ENCODE data around the gene BCAS4. TPM values are rescaled to one million over a fixed set of nuclear protein-coding genes. Genes with fewer than 3 reads are reported as not detected.

Gene BCAS4
- total and polyA plus RNA-seq, 8 donors: under 0.01 to 7.2 (median 2.2) TPM; not detected in 1

DNA sequence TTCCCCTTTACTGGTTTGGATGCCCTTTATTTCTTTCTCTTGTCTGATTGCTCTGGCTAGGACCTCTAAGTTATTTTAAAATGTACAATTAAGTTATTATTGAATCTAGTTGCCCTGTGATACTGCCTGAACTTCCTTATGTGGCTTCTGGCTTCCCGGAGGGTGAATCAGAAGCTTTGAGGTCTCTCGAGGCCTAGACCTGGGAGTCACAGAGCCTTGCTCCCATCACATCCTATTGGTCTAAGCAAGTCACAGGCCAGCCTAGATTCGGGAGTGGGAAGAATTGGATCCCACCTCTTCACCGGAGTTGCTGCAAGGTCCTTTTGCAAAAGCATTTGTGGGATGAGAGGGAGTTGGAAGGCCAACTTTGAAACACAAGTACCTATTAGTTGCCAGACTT lies 15.2 kb downstream of the BCAS4 start:
- H3K27me3 ChIP-seq: no peaks in the 10 kb centered on the region
- TF ChIP-seq, protein P1, sequence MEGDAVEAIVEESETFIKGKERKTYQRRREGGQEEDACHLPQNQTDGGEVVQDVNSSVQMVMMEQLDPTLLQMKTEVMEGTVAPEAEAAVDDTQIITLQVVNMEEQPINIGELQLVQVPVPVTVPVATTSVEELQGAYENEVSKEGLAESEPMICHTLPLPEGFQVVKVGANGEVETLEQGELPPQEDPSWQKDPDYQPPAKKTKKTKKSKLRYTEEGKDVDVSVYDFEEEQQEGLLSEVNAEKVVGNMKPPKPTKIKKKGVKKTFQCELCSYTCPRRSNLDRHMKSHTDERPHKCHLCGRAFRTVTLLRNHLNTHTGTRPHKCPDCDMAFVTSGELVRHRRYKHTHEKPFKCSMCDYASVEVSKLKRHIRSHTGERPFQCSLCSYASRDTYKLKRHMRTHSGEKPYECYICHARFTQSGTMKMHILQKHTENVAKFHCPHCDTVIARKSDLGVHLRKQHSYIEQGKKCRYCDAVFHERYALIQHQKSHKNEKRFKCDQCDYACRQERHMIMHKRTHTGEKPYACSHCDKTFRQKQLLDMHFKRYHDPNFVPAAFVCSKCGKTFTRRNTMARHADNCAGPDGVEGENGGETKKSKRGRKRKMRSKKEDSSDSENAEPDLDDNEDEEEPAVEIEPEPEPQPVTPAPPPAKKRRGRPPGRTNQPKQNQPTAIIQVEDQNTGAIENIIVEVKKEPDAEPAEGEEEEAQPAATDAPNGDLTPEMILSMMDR (IDR thresholded peaks at IDR 0.05): no peak
- TF ChIP-seq EP300 (IDR thresholded peaks at IDR 0.05): no peak
- no peak for TF ChIP-seq POLR2AphosphoS5 (IDR thresholded peaks at IDR 0.05)
- TF ChIP-seq POLR2A (IDR thresholded peaks at IDR 0.05): no peak
- peaks cover 0 to 4% (median 2%) of the 10 kb centered on the region in 4 donors for H3K4me1 ChIP-seq
- DNase-seq: no peak
- 81 to 93% (median 86%) methylated on average over 4 of the region's 4 CpGs for WGBS, 5 donors
- intact Hi-C loops (cut with DNase I; ENCODE audit: low total_unique reads): no loop called here
- no peak overlapping the region for H3K4me3 ChIP-seq
- H3K36me3 ChIP-seq: no peaks in the 10 kb centered on the region
- no peaks in the 10 kb centered on the region for H3K9me3 ChIP-seq
- no peak overlapping the region for H3K27ac ChIP-seq

DNA sequence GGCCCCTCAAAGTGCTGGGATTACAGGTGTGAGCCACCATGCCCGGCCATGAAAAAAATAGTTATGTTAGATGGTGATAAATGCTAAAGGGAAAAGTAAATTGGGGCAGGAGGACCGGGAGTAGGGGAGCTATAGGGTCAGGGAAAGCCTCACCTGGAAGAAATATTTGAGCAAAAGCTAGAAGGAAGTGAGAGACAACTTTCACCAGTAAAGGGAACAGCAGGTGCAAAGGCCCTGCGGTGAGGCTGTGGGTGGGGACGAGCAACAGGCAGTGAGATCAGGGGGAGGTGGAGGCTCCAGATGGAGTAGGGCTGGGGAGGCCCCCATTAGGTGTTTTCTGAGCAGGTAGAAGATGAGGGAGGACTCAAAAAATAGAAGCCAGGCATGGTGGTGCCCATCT lies 16.0 kb downstream of the BCAS4 start:
- no peaks in the 10 kb centered on the region for H3K36me3 ChIP-seq
- no peaks in the 10 kb centered on the region for H3K27me3 ChIP-seq
- no peak overlapping the region for H3K27ac ChIP-seq
- no peak for DNase-seq
- peaks cover 0 to 12% (median 8%) of the 10 kb centered on the region in 4 donors for H3K4me1 ChIP-seq
- no peaks in the 10 kb centered on the region for H3K9me3 ChIP-seq
- WGBS, 5 donors: 87 to 95% (median 92%) methylated on average over 4 of the region's 4 CpGs
- intact Hi-C loops (cut with DNase I; ENCODE audit: low total_unique reads): no loop called here
- no peak overlapping the region for H3K4me3 ChIP-seq
- TF ChIP-seq POLR2AphosphoS5 (IDR thresholded peaks at IDR 0.05) (no peak), EP300 (IDR thresholded peaks at IDR 0.05) (no peak), POLR2A (IDR thresholded peaks at IDR 0.05) (no peak)
- TF ChIP-seq, protein P1 (IDR thresholded peaks at IDR 0.05): no peak

DNA sequence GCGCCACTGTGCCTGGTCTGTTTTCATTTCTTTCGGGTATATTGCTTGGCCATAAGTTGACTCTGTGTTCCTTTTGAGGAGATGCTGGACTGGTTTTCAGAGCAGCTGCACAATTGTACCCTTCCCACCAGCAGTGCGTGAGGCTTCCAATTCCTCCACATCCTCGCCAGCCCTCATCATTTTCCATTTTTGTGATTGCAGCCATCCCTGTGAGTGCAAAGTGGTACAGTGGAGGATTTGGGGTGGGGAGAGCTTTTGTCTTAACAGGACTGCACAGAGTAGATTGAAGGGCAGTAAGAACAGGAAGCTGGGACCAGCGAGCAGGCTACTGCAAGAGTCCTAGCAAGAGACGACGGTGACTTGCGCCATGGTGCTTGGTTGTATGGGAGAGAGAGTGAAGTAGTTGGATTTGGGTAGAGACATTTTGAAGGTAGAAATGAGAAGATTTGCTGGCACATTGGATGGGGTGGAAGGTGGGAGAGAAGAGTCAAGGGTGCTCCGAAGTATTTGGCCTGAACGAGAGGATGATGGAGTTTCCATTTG lies 18.3 kb downstream of the BCAS4 start:
- DNase-seq: no peak
- Histone ChIP-seq H3K4me1 (peaks cover 3 to 29% (median 18%) of the 10 kb centered on the region in 4 donors), H3K27me3 (no peaks in the 10 kb centered on the region), H3K9me3 (no peaks in the 10 kb centered on the region), H3K4me3 (no peak overlapping the region), H3K36me3 (no peaks in the 10 kb centered on the region), H3K27ac (no peak overlapping the region)
- intact Hi-C loops (cut with DNase I; ENCODE audit: low total_unique reads): no loop called here
- 94 to 95% (median 94%) methylated on average over 10 of the region's 10 CpGs for WGBS, 5 donors
- TF ChIP-seq EP300 (IDR thresholded peaks at IDR 0.05): no peak
- TF ChIP-seq, protein P1 (IDR thresholded peaks at IDR 0.05): no peak
- no peak for TF ChIP-seq POLR2AphosphoS5 (IDR thresholded peaks at IDR 0.05)
- TF ChIP-seq POLR2A (IDR thresholded peaks at IDR 0.05): no peak

DNA sequence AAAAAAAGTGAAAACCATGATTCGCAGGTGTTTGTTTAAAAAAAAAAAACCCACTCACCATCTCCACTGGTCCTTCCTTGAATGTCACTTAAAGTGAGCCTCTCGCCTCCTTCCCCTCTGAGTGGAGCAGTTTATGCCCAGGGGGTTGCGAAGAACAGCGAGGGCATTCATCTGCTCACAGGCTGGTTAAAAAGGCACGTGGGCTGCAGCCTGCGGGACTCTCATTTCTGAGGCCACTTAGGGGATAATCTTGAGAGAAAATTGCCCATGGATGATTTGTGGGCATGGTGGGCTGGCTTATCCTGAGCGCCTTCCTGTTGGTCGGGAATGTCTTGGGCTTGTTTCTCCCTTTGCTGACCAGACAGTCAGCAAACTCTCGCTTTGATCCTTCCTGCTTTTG lies 18.9 kb downstream of the BCAS4 start:
- Histone ChIP-seq H3K4me3 (no peak overlapping the region), H3K36me3 (no peaks in the 10 kb centered on the region), H3K27me3 (no peaks in the 10 kb centered on the region), H3K4me1 (peaks cover 9 to 36% (median 24%) of the 10 kb centered on the region in 4 donors), H3K27ac (no peak overlapping the region), H3K9me3 (no peaks in the 10 kb centered on the region)
- 77 to 88% (median 84%) methylated on average over 9 of the region's 9 CpGs for WGBS, 5 donors
- no peak for DNase-seq
- intact Hi-C loops (cut with DNase I; ENCODE audit: low total_unique reads): no loop called here
- TF ChIP-seq POLR2A (IDR thresholded peaks at IDR 0.05) (no peak), EP300 (IDR thresholded peaks at IDR 0.05) (no peak)

DNA sequence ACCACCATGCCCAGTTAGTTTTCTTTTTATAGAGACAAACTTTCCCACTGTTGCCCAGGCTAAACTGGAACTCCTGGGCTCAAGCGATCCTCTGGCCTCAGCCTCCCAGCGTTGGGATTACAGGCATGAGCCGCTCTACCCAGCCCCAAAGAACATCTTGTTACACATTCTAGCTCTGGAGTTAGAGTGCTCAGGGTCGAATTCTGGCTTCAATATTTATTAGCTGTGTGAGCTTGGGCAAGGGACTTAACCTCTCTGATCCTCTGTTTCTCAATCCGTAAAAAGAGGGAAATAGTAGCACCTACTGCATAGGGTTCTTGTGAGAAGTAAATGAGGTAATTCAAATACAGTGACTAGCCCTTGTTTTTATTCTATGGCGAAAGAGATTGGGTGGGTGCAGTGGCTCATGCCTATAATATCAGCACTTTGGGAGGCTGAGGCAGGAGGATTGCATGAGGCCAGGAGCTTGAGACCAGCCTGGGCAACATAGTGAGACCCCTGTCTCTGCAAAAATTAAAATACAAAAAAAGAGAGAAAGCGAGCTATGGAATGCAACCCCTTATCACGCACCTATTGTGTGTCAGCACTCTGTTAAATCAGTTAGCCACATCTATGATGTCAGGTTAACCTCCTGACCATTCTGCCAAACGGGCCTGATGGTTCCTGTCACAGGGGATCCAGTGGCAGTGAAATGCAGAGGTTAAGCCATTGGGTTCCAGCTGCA lies 19.7 kb downstream of the BCAS4 start:
- Histone ChIP-seq H3K4me3 (no peak overlapping the region), H3K4me1 (peaks cover 10 to 39% (median 27%) of the 10 kb centered on the region in 4 donors), H3K36me3 (no peaks in the 10 kb centered on the region), H3K27ac (no peak overlapping the region), H3K9me3 (no peaks in the 10 kb centered on the region), H3K27me3 (no peaks in the 10 kb centered on the region)
- DNase-seq: no peak
- intact Hi-C loops (cut with DNase I; ENCODE audit: low total_unique reads): no loop called here
- 78 to 88% (median 84%) methylated on average over 9 of the region's 9 CpGs for WGBS, 5 donors
- TF ChIP-seq, protein P1 (IDR thresholded peaks at IDR 0.05): no peak
- no peak for TF ChIP-seq EP300 (IDR thresholded peaks at IDR 0.05)
